Measurements from ENCODE around the gene ABCC1. TPM values are rescaled to one million over a fixed set of nuclear protein-coding genes. Genes with fewer than 3 reads are reported as not detected.

The ABCC1 gene
- total RNA-seq, 4 donors from 2014 or later: 19.3 to 43.7 (median 26.2) TPM

GRCh38 chr16:16062023-16062937, 112.9 kb downstream of the ABCC1 start:
- DNase-seq (peak; percentile 48 to 55), ATAC-seq (peak in 1 of 2 donors; percentile 3)
- intact Hi-C loops (cut with DNase I; ENCODE audit: low total_unique reads) (loop anchor here (5.0 kb wide), 2 partner anchors 85 to 110 kb away; no protein-coding TSS in a partner anchor), in situ Hi-C loops (cut with MboI; ENCODE audit: low sequenced_read_pairs in 4 of 4) (loop anchor here in 1 of 4 donors (25.0 kb wide), 1 partner anchor 100 kb away; no protein-coding TSS in a partner anchor)
- peaks cover 42 to 46% of the 10 kb centered on the region in 2 donors for H3K4me1 ChIP-seq
- peak overlapping the region; percentile 89 to 92 (median 90) for H3K27ac ChIP-seq
- H3K36me3 ChIP-seq: no peaks in the 10 kb centered on the region
- H3K9me3 ChIP-seq: no peaks in the 10 kb centered on the region
- H3K4me3 ChIP-seq: no peak overlapping the region
- TF ChIP-seq CTCF (IDR thresholded peaks at IDR 0.05 in 4 of 5, conservative IDR thresholded peaks at IDR 0.05 in 1 of 5): peak in 2 of 5 experiments; percentile 19 to 21
- no peak for TF ChIP-seq POLR2A (IDR thresholded peaks at IDR 0.05)
- H3K27me3 ChIP-seq: no peaks in the 10 kb centered on the region

GRCh38 chr16:16063683-16064082, 114.3 kb downstream of the ABCC1 start:
- TF ChIP-seq POLR2A (IDR thresholded peaks at IDR 0.05) (no peak), CTCF (IDR thresholded peaks at IDR 0.05 in 4 of 5, conservative IDR thresholded peaks at IDR 0.05 in 1 of 5) (no peak)
- Histone ChIP-seq H3K36me3 (peaks cover 0 to 8% of the 10 kb centered on the region in 2 donors), H3K4me3 (no peak overlapping the region), H3K27me3 (no peaks in the 10 kb centered on the region), H3K4me1 (peaks cover 46 to 51% of the 10 kb centered on the region in 2 donors), H3K27ac (peak overlapping the region; percentile 89 to 92 (median 90)), H3K9me3 (no peaks in the 10 kb centered on the region)
- ATAC-seq: no peak
- DNase-seq: no peak
- intact Hi-C loops (cut with DNase I; ENCODE audit: low total_unique reads) (loop anchor here (5.0 kb wide), 2 partner anchors 86 to 111 kb away; no protein-coding TSS in a partner anchor), in situ Hi-C loops (cut with MboI; ENCODE audit: low sequenced_read_pairs in 4 of 4) (loop anchor here in 1 of 4 donors (25.0 kb wide), 1 partner anchor 101 kb away; no protein-coding TSS in a partner anchor)

GRCh38 chr16:16064874-16065384, 115.5 kb downstream of the ABCC1 start:
- DNase-seq: no peak
- intact Hi-C loops (cut with DNase I; ENCODE audit: low total_unique reads) (loop anchor here (5.0 kb wide), 2 partner anchors 88 to 113 kb away; no protein-coding TSS in a partner anchor), in situ Hi-C loops (cut with MboI; ENCODE audit: low sequenced_read_pairs in 4 of 4) (loop anchor here in 1 of 4 donors (25.0 kb wide), 1 partner anchor 103 kb away; no protein-coding TSS in a partner anchor)
- no peaks in the 10 kb centered on the region for H3K9me3 ChIP-seq
- ATAC-seq: no peak
- H3K4me1 ChIP-seq: peaks cover 40 to 47% of the 10 kb centered on the region in 2 donors
- no peak overlapping the region for H3K4me3 ChIP-seq
- peaks cover 0 to 8% of the 10 kb centered on the region in 2 donors for H3K36me3 ChIP-seq
- TF ChIP-seq CTCF (IDR thresholded peaks at IDR 0.05 in 4 of 5, conservative IDR thresholded peaks at IDR 0.05 in 1 of 5): no peak
- no peak for TF ChIP-seq POLR2A (IDR thresholded peaks at IDR 0.05)
- peak overlapping the region; percentile 89 to 92 (median 90) for H3K27ac ChIP-seq
- no peaks in the 10 kb centered on the region for H3K27me3 ChIP-seq

GRCh38 chr16:16067127-16067526, 117.7 kb downstream of the ABCC1 start:
- H3K27ac ChIP-seq: peak overlapping the region; percentile 86 to 92 (median 90)
- DNase-seq (peak; percentile 82 to 88), ATAC-seq (peak; percentile 85 to 88)
- no peak overlapping the region for H3K4me3 ChIP-seq
- intact Hi-C loops (cut with DNase I; ENCODE audit: low total_unique reads): no loop called here
- peaks cover 0 to 8% of the 10 kb centered on the region in 2 donors for H3K36me3 ChIP-seq
- peaks cover 37 to 42% of the 10 kb centered on the region in 2 donors for H3K4me1 ChIP-seq
- H3K9me3 ChIP-seq: no peaks in the 10 kb centered on the region
- in situ Hi-C loops (cut with MboI; ENCODE audit: low sequenced_read_pairs in 4 of 4): loop anchor here in 1 of 4 donors (25.0 kb wide), 1 partner anchor 105 kb away; no protein-coding TSS in a partner anchor
- TF ChIP-seq POLR2A (IDR thresholded peaks at IDR 0.05) (no peak), CTCF (IDR thresholded peaks at IDR 0.05 in 4 of 5, conservative IDR thresholded peaks at IDR 0.05 in 1 of 5) (no peak)
- no peaks in the 10 kb centered on the region for H3K27me3 ChIP-seq
